Sigmoid colon (tissue), 7 donors: ENCODE measurements around the gene BTBD9. TPM values are rescaled to one million over a fixed set of nuclear protein-coding genes. Genes with fewer than 3 reads are reported as not detected.

Source experiments
- DNase-seq: peaks from one replicate; pipeline ENCODE4 v3.0.0-alpha.2; 2019
- H3K27ac ChIP-seq, 4 donors: fragments of 200-600 bp; sonication (generic); one replicate each; pipeline ENCODE4 v1.5.1; 2016 to 2019; ENCODE audit warnings: mild to moderate bottlenecking in 1 of 4
- H3K27me3 ChIP-seq, 3 donors: fragments of 200-600 bp; sonication (generic); one replicate each; pipeline ENCODE4 v1.5.1; 2019; ENCODE audit warnings: mild to moderate bottlenecking in 1 of 3
- H3K36me3 ChIP-seq, 4 donors: fragments of 200-600 bp; sonication (generic); one replicate each; pipeline ENCODE4 v1.5.1; 2016 to 2019
- H3K4me1 ChIP-seq, 4 donors: fragments of 200-600 bp; sonication (generic); one replicate each; pipeline ENCODE4 v1.5.1; 2017 to 2019
- H3K4me3 ChIP-seq, 4 donors: fragments of 200-600 bp; sonication (generic); one replicate each; pipeline ENCODE4 v1.5.1; 2017 to 2019; ENCODE audit warnings: mild to moderate bottlenecking in 2 of 4, moderate library complexity in 1 of 4
- H3K9me3 ChIP-seq, 4 donors: fragments of 200-600 bp in 3 of 4; sonication (generic) in 3 of 4; one replicate each; pipeline versions ENCODE4 v1.5.1 to v1.6.1; 2013 to 2019
- CTCF ChIP-seq, 4 experiments: fragments of 450-650 bp in 3 of 4; fragments of 200-600 bp in 1 of 4; IDR thresholded peaks; one replicate each; pipeline ENCODE4 v1.5.1; 2016 to 2019; ENCODE audit warnings: antibody characterized with exemption in 4 of 4, mild to moderate bottlenecking in 3 of 4, moderate library complexity in 2 of 4
- EP300 ChIP-seq, 4 donors: sonication (generic); formaldehyde crosslinking; IDR thresholded peaks; one replicate each; pipeline ENCODE4 v1.6.1; 2017; ENCODE audit warnings: antibody characterized with exemption in 4 of 4
- POLR2A ChIP-seq, 2 donors: fragments of 450-650 bp; IDR thresholded peaks; one replicate each; pipeline ENCODE4 v1.6.1; 2016; ENCODE audit warnings: antibody characterized with exemption in 2 of 2, mild to moderate bottlenecking in 2 of 2, moderate library complexity in 2 of 2
- POLR2AphosphoS5 ChIP-seq, 4 donors: sonication (generic); formaldehyde crosslinking; IDR thresholded peaks; one replicate each; pipeline ENCODE4 v1.6.1; 2017; ENCODE audit warnings: antibody characterized with exemption in 4 of 4
- WGBS, 2 donors: extraction: QIAGEN DNeasy Blood & Tissue Kit; methylation state at CpG; one replicate each; pipeline ENCODE4 v1.1.7; 2013; 5-methylcytosine and 5-hydroxymethylcytosine counted together
- intact Hi-C: fragments of 100-400 bp; cut with DNase I; formaldehyde crosslinking; loops from one replicate; pipeline ENCODE4 v1.15.1; 2023
- polyA plus RNA-seq, 3 donors: library from polyadenylated mRNA; stranded (reverse); fragments of 200-250 nt; gene quantifications; one replicate each; pipeline ENCODE4 v1.2.3, GENCODE V29; 2013
- total RNA-seq, 4 donors: library from RNA; depleted of rRNA; stranded (reverse); fragments of >200 nt; gene quantifications; one replicate each; pipeline ENCODE4 v1.1.0, GENCODE V29; 2016
- donor health status: healthy with polysubstance abuse.
- donor health status: Bipolar disorder and iron deficiency.
- donor health status: healthy.

BTBD9 gene
- total and polyA plus RNA-seq, 7 donors = 3.6 to 20.8 (median 10.5) TPM

DNA sequence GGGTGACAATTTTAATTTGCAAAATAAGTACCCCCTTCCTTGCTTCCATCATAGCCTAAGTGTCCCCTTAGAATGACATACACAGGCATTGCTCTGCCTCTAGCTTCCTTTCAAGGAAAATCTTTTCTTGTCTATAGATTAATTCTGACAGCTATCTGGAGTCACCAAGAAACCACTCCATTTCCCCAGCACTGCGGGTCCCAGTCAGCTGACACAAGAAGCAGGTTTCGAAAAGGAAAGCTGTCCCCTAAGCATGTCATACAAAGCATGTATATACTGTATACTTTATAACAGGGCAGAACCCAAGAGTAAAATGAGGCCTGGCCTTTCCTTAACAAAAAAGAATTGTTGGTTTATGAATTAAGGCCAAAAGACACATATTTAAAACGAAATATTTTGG, 273.5 kb downstream of the BTBD9 start:
- H3K27ac ChIP-seq = no peak overlapping the region
- H3K36me3 ChIP-seq = no peaks in the 10 kb centered on the region
- 90 to 92% methylated on average over 3 of the region's 3 CpGs for WGBS, 2 donors
- H3K4me3 ChIP-seq = no peak overlapping the region
- TF ChIP-seq CTCF (IDR thresholded peaks at IDR 0.05) = no peak
- TF ChIP-seq POLR2A (IDR thresholded peaks at IDR 0.05) = no peak
- TF ChIP-seq POLR2AphosphoS5 (IDR thresholded peaks at IDR 0.05) = no peak
- no peak for TF ChIP-seq EP300 (IDR thresholded peaks at IDR 0.05)
- H3K27me3 ChIP-seq = no peaks in the 10 kb centered on the region
- peaks cover 0 to 25% (median 16%) of the 10 kb centered on the region in 4 donors for H3K4me1 ChIP-seq
- DNase-seq = no peak
- intact Hi-C loops = no loop called here
- H3K9me3 ChIP-seq = no peaks in the 10 kb centered on the region

GRCh38 chr6:38364775-38365174, 275.0 kb downstream of the BTBD9 start:
- intact Hi-C loops = no loop called here

GRCh38 chr6:38364127-38364526, 275.6 kb downstream of the BTBD9 start:
- Histone ChIP-seq H3K27ac (no peak overlapping the region), H3K27me3 (no peaks in the 10 kb centered on the region), H3K4me1 (peaks cover 0 to 12% (median 5%) of the 10 kb centered on the region in 4 donors), H3K4me3 (no peak overlapping the region), H3K36me3 (no peaks in the 10 kb centered on the region), H3K9me3 (no peaks in the 10 kb centered on the region)
- WGBS, 2 donors = 92 to 95% methylated on average over 3 of the region's 3 CpGs
- TF ChIP-seq EP300 (IDR thresholded peaks at IDR 0.05) (no peak), CTCF (IDR thresholded peaks at IDR 0.05) (no peak), POLR2A (IDR thresholded peaks at IDR 0.05) (no peak), POLR2AphosphoS5 (IDR thresholded peaks at IDR 0.05) (no peak)
- no peak for DNase-seq
- intact Hi-C loops = no loop called here

More at GRCh38 chr6:38364775-38365174, 275.0 kb downstream of the BTBD9 start:
- Histone ChIP-seq H3K27me3 (no peaks in the 10 kb centered on the region), H3K36me3 (no peaks in the 10 kb centered on the region), H3K9me3 (no peaks in the 10 kb centered on the region), H3K27ac (no peak overlapping the region), H3K4me3 (no peak overlapping the region), H3K4me1 (peaks cover 0 to 12% (median 5%) of the 10 kb centered on the region in 4 donors)
- 95 to 97% methylated on average over 2 of the region's 2 CpGs for WGBS, 2 donors
- no peak for DNase-seq
- TF ChIP-seq POLR2A (IDR thresholded peaks at IDR 0.05) = no peak
- TF ChIP-seq EP300 (IDR thresholded peaks at IDR 0.05) = no peak
- no peak for TF ChIP-seq POLR2AphosphoS5 (IDR thresholded peaks at IDR 0.05)
- TF ChIP-seq CTCF (IDR thresholded peaks at IDR 0.05) = no peak

- TF ChIP-seq POLR2A (IDR thresholded peaks at IDR 0.05) (no peak), POLR2AphosphoS5 (IDR thresholded peaks at IDR 0.05) (no peak), EP300 (IDR thresholded peaks at IDR 0.05) (no peak), CTCF (IDR thresholded peaks at IDR 0.05) (no peak)
- WGBS, 2 donors = 68 to 74% methylated on average over 4 of the region's 4 CpGs
- intact Hi-C loops = no loop called here
- no peaks in the 10 kb centered on the region for H3K9me3 ChIP-seq
- H3K27me3 ChIP-seq = no peaks in the 10 kb centered on the region
- H3K4me3 ChIP-seq = no peak overlapping the region
- no peak for DNase-seq
- peaks cover 0 to 17% (median 7%) of the 10 kb centered on the region in 4 donors for H3K4me1 ChIP-seq
- no peaks in the 10 kb centered on the region for H3K36me3 ChIP-seq
- H3K27ac ChIP-seq = no peak overlapping the region
Measured at GRCh38 chr6:38355519-38355918, 284.2 kb downstream of the BTBD9 start.

GRCh38 chr6:38354905-38355304, 284.8 kb downstream of the BTBD9 start:
- no peak for DNase-seq
- H3K27ac ChIP-seq = no peak overlapping the region
- H3K27me3 ChIP-seq = no peaks in the 10 kb centered on the region
- TF ChIP-seq POLR2AphosphoS5 (IDR thresholded peaks at IDR 0.05) = no peak
- TF ChIP-seq CTCF (IDR thresholded peaks at IDR 0.05) = no peak
- TF ChIP-seq POLR2A (IDR thresholded peaks at IDR 0.05) = no peak
- TF ChIP-seq EP300 (IDR thresholded peaks at IDR 0.05) = no peak
- no peak overlapping the region for H3K4me3 ChIP-seq
- no peaks in the 10 kb centered on the region for H3K36me3 ChIP-seq
- intact Hi-C loops = no loop called here
- H3K4me1 ChIP-seq = peaks cover 0 to 23% (median 11%) of the 10 kb centered on the region in 4 donors
- no peaks in the 10 kb centered on the region for H3K9me3 ChIP-seq
- 75 to 83% methylated on average over 1 of the region's 1 CpG for WGBS, 2 donors
